Left cardiac atrium (tissue), 4 donors: ENCODE data around the gene ZNF112. TPM values are rescaled to one million over a fixed set of nuclear protein-coding genes. Genes with fewer than 3 reads are reported as not detected.
"Not testable (repeated sequence)": the region's sequence is repeated elsewhere in the genome, so short reads cannot be mapped to it uniquely, and the experiment has no call there.

Experiments
- ATAC-seq, 2 donors: fragments of 200-7000 bp; cut with Tn5 transposase; one replicate each; pipeline ENCODE4 v1.9.1; 2020; ENCODE audit warnings: mild to moderate bottlenecking in 2 of 2, moderate library complexity in 2 of 2
- DNase-seq: peaks from one replicate; pipeline ENCODE4 v3.0.0-alpha.2; 2020
- intact Hi-C, 2 donors: fragments of 100-400 bp; cut with DNase I; formaldehyde crosslinking; loops; one replicate each; pipeline versions ENCODE4 v1.14.1 to v1.15.1; 2022 to 2023
- long read RNA-seq: library from polyadenylated mRNA; unstranded; transcript quantifications from one replicate; pipeline ENCODE4 v2.0.0, GENCODE V29; 2021
- total RNA-seq, 2 donors: library from RNA; stranded (reverse); fragmentation: NEBNext Ultra II Directional; extraction: Animal tissue kit (Norgen Biotek cat#: 25700); gene quantifications; one replicate each; pipeline ENCODE4 v1.2.1, GENCODE V29; 2021
- donor health status: DM: no; HTN: yes; CAD: no.
- donor health status: DM: no; HTN: yes; CAD: no; lungs with severe emphysema.
- donor health status: DM: yes; HTN: yes; CAD: no.
- donor health status: Dilated cardiomyopathy.

ZNF112 gene
- total RNA-seq: 1 to 10 TPM; 4.5 to 5.2 TPM
- long read RNA-seq: 0 reads

- ATAC-seq (peak; percentile 100), DNase-seq (peak; percentile 89)
- intact Hi-C loops: no loop called here
These were observed at the start of gene ZNF112 for GRCh38 chr19:44356383-44357111. Gene ZNF112 (minus strand): TSS chr19:44356680. CDS start chr19:44340539, 16,141 bp downstream.

- ATAC-seq (peak; percentile 100), DNase-seq (peak; percentile 98)
- intact Hi-C loops: no loop called here
These were observed 44.9 kb upstream of the ZNF112 start, which contains the start of gene ZNF285 for GRCh38 chr19:44401139-44402115. Gene ZNF285 (minus strand): TSS chr19:44401608. CDS start chr19:44397213, 4,395 bp downstream.

GRCh38 chr19:44389268-44389667 lies 32.8 kb upstream of the ZNF112 start:
- ATAC-seq, DNase-seq, intact Hi-C loops: not testable (repeated sequence)

- no peak for ATAC-seq
- intact Hi-C loops: no loop called here
These were observed 18.3 kb upstream of the ZNF112 start for GRCh38 chr19:44374789-44375188.

GRCh38 chr19:44371815-44372480 lies 15.5 kb upstream of the ZNF112 start:
- no peak for ATAC-seq
- no peak for DNase-seq
- intact Hi-C loops: no loop called here

More at GRCh38 chr19:44374789-44375188, 18.3 kb upstream of the ZNF112 start:
- no peak for DNase-seq

GRCh38 chr19:44367024-44367423 lies 10.5 kb upstream of the ZNF112 start:
- no peak for DNase-seq
- peak in 1 of 2 donors; percentile 38 for ATAC-seq
- intact Hi-C loops: no loop called here

GRCh38 chr19:44346556-44346955 lies 9.9 kb downstream of the ZNF112 start:
- DNase-seq: no peak
- no peak for ATAC-seq
- intact Hi-C loops: no loop called here

GRCh38 chr19:44345959-44346358 lies 10.5 kb downstream of the ZNF112 start:
- DNase-seq: peak; percentile 19
- intact Hi-C loops: no loop called here
- peak; percentile 47 to 76 for ATAC-seq

GRCh38 chr19:44344255-44344654 lies 12.2 kb downstream of the ZNF112 start:
- ATAC-seq (no peak), DNase-seq (no peak)
- intact Hi-C loops: no loop called here

GRCh38 chr19:44341794-44342193 lies 14.7 kb downstream of the ZNF112 start:
- intact Hi-C loops: no loop called here
- no peak for DNase-seq
- no peak for ATAC-seq

- DNase-seq, intact Hi-C loops, ATAC-seq: not testable (repeated sequence)
These were observed 21.8 kb downstream of the ZNF112 start for GRCh38 chr19:44334639-44335038.

- no peak for DNase-seq
- intact Hi-C loops: no loop called here
- no peak for ATAC-seq
These were observed 24.3 kb downstream of the ZNF112 start for GRCh38 chr19:44332145-44332544.

- DNase-seq (no peak), ATAC-seq (no peak)
- intact Hi-C loops: no loop called here
These were observed 40.6 kb downstream of the ZNF112 start for GRCh38 chr19:44315883-44316282.

- intact Hi-C loops: no loop called here
- ATAC-seq: no peak
- no peak for DNase-seq
These were observed 43.2 kb downstream of the ZNF112 start for GRCh38 chr19:44313231-44313630.

GRCh38 chr19:44308011-44308410 lies 48.5 kb downstream of the ZNF112 start:
- DNase-seq: no peak
- intact Hi-C loops: loop anchor here in 1 of 2 donors (5.0 kb wide), 1 partner anchor 196 kb away; the partner anchor contains the start of gene ZNF225
- no peak for ATAC-seq

GRCh38 chr19:44306283-44306682 lies 50.2 kb downstream of the ZNF112 start:
- DNase-seq (no peak), ATAC-seq (no peak)
- intact Hi-C loops: loop anchor here in 1 of 2 donors (5.0 kb wide), 1 partner anchor 194 kb away; the partner anchor contains the start of gene ZNF225

- no peak for ATAC-seq
- DNase-seq: no peak
- intact Hi-C loops: loop anchor here in 1 of 2 donors (5.0 kb wide), 1 partner anchor 193 kb away; the partner anchor contains the start of gene ZNF225
These were observed 51.0 kb downstream of the ZNF112 start for GRCh38 chr19:44305457-44305856.

GRCh38 chr19:44304659-44305193 lies 51.8 kb downstream of the ZNF112 start, which contains the start of gene ZNF235:
Gene ZNF235 (minus strand): TSS chr19:44305025. CDS start chr19:44303404, 1,621 bp downstream.
- ATAC-seq: peak; percentile 100
- DNase-seq: peak; percentile 97
- intact Hi-C loops: loop anchor here in 1 of 2 donors (5.0 kb wide), 1 partner anchor 192 kb away; the partner anchor contains the start of gene ZNF225
